ENCODE measurements around the gene DLGAP5. TPM values are rescaled to one million over a fixed set of nuclear protein-coding genes. Genes with fewer than 3 reads are reported as not detected.

DLGAP5 gene, protein sequence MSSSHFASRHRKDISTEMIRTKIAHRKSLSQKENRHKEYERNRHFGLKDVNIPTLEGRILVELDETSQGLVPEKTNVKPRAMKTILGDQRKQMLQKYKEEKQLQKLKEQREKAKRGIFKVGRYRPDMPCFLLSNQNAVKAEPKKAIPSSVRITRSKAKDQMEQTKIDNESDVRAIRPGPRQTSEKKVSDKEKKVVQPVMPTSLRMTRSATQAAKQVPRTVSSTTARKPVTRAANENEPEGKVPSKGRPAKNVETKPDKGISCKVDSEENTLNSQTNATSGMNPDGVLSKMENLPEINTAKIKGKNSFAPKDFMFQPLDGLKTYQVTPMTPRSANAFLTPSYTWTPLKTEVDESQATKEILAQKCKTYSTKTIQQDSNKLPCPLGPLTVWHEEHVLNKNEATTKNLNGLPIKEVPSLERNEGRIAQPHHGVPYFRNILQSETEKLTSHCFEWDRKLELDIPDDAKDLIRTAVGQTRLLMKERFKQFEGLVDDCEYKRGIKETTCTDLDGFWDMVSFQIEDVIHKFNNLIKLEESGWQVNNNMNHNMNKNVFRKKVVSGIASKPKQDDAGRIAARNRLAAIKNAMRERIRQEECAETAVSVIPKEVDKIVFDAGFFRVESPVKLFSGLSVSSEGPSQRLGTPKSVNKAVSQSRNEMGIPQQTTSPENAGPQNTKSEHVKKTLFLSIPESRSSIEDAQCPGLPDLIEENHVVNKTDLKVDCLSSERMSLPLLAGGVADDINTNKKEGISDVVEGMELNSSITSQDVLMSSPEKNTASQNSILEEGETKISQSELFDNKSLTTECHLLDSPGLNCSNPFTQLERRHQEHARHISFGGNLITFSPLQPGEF
- total RNA-seq: 10 to 100 TPM; 92.7 to 97.9 TPM

DNA sequence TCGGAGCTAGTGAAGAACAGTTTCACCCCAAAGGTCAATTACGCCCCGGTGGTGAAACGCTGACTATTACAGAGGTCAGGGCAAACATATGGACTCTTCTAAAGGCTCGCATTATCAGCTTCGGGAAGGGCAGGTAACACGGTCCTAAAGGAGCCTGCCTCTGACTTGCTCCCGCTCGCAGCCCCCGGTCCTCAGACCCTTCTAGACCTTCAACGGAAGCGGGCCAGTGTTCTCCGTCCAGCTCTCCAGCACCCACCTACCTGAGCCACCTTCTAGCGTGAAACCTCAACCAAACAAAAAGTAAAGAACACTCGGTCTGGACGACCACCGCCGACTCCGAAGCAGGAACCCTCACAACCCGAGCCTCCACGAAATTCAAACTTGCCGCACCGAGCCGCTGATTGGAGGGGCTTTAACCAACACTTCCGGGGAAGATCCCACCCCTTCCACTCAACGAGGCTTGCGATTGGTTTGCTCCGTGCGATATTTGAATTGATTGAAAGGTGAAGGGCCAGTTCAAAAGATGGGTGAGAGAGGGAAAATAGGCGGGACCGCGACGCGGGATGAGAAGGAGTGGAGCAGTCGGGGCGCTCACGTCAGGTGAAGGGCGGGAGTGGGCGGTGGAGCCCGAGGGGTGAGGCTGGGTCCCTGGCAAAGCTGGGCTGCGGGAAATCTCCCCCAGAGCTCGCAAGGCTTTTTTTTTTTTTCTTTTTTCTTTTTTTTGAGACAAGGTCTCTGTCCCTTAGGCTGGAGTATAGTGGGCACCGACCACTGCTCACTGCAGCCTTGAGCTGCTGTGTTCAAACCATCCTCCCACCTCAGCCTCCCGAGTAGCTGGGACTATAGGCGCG lies at the start of gene DLGAP5:
Gene DLGAP5, minus strand, starts transcription at position 383 of the 851 bp plus-strand sequence. CDS start 2,406 bp downstream, outside the sequence.
- POLR2A ChIA-PET: interaction anchor here (0.6 to 1.8 kb wide), 5 partner anchors 89 to 202 kb away, joined by 3 to 9 read pairs (median 4); partner anchors contain the start of genes MAPK1IP1L, SOCS4 and WDHD1

DNA sequence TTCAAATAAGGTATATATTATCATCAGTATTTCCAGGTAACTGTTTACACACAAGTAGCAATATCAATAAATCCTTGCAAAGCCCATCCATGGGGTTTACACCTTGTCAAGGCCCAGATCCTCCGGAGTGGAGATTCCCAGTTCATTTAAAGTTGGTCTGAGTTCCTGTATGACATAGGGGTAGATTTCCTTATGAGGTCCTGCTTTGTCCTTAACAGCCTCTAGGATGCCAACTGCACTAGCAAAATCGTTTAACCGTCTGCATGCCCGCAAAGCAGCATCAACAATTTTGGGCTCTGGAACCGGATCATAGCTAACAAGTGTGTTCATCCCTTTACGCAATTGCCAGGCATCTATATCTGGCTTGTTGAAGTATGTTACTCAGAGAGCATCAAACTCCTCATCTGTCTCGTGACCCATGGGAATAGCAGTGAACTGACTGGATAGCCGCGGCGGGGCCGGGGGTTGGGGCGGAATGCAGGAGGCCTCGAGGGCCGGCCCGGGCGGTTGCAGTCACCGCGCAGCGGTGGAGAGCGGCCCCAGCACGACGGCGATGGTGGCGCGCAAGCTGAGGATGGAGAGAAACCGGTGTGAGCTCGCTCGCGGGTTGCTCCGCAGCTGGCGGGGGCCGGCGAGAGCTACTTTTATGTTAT lies 49.3 kb upstream of the DLGAP5 start:
- Mint-ChIP-seq H3K9me3 (no peaks in the 10 kb centered on the region), H3K4me1 (ENCODE audit: low read depth) (no peaks in the 10 kb centered on the region), H3K36me3 (no peaks in the 10 kb centered on the region), H3K4me3 (no peak overlapping the region), H3K27me3 (no peaks in the 10 kb centered on the region), H3K27ac (no peak overlapping the region)
- ChIA-PET POLR2A (no interaction called here), CTCF (interaction anchor here (1.0 kb wide), 1 partner anchor 30 kb away, joined by 3 read pairs; no protein-coding TSS in a partner anchor)
- intact Hi-C loops (cut with micrococcal nuclease): no loop called here
- no peak for DNase-seq

More for the DNA sequence above, at the start of gene DLGAP5:
- Mint-ChIP-seq H3K4me3 (peak within 1 kb of the TSS; percentile 89), H3K27me3 (no peaks in the 10 kb centered on the region), H3K9me3 (no peaks in the 10 kb centered on the region), H3K4me1 (ENCODE audit: low read depth) (peaks cover 27% of the 10 kb centered on the region), H3K36me3 (peaks cover 2% of the 10 kb centered on the region), H3K27ac (peak within 1 kb of the TSS; percentile 79)
- intact Hi-C loops (cut with micrococcal nuclease): loop anchor here (1.0 to 2.0 kb wide), 3 partner anchors 21 to 164 kb away; partner anchors contain the start of genes SOCS4 and WDHD1
- CTCF ChIA-PET: interaction anchor here (0.6 to 2.1 kb wide), 7 partner anchors 22 to 1284 kb away, joined by 3 to 7 read pairs (median 4); partner anchors contain the start of genes FBXO34, SOCS4 and WDHD1
- DNase-seq: peak; percentile 96

DNA sequence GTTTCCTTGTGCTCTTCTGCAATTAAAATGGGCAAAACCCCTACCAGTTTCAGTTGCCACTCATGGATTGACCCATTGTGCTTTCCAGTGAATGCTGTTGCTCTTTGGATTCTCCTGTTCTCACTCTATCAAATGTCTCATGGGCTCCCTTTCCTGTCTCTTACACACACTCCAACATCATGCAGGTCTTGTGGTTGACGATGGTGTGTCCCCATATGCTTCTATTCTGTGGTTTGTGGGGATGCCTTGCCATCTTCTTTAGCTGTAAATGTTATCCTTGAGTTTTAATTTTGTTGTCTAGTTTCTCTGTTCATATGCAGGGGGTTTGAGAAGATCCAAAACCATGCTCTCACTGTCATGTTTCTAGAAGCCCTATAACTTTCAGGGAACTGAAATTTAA lies 47.9 kb upstream of the DLGAP5 start:
- no peaks in the 10 kb centered on the region for H3K27me3 Mint-ChIP-seq
- H3K9me3 Mint-ChIP-seq: no peaks in the 10 kb centered on the region
- ChIA-PET POLR2A (no interaction called here), CTCF (no interaction called here)
- H3K27ac Mint-ChIP-seq: no peak overlapping the region
- no peak overlapping the region for H3K4me3 Mint-ChIP-seq
- DNase-seq: no peak
- intact Hi-C loops (cut with micrococcal nuclease): no loop called here
- H3K4me1 Mint-ChIP-seq (ENCODE audit: low read depth): no peaks in the 10 kb centered on the region
- H3K36me3 Mint-ChIP-seq: no peaks in the 10 kb centered on the region

DNA sequence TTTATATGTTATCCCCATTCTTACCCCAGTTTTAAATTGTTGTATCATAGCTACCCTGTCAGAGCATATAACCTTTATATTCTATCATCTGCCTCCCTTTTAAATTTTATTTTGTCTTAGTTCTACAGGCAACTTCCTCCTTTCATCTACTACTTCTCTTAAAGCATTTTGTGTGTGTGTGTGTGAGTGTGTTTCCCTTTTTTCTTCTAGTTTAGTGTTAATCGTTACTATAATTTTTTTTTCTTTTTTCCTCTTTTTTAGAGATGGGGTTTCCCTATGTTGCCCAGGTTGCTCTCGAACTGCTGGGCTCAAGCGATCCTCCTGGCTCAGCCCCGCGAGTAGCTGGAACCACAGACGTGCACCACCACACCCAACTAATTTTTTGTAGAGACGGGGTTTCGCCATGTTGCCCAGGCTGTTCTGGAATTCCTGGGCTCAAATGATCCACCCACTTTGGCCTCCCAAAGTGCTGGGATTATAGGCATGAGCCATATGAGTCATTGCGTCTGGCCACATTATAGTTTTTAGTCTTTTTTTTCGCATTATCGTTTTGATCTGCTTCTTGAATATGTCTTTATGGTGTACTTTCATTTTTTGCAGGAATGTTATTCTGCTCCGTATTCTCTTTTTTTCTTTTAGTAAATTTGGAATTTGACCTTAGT lies 46.8 kb upstream of the DLGAP5 start:
- peaks cover 2% of the 10 kb centered on the region for H3K27me3 Mint-ChIP-seq
- no peaks in the 10 kb centered on the region for H3K9me3 Mint-ChIP-seq
- no peak overlapping the region for H3K27ac Mint-ChIP-seq
- intact Hi-C loops (cut with micrococcal nuclease): no loop called here
- no peak overlapping the region for H3K4me3 Mint-ChIP-seq
- no peak for DNase-seq
- ChIA-PET POLR2A (interaction anchor here (0.6 kb wide), 1 partner anchor 78 kb away, joined by 3 read pairs; no protein-coding TSS in a partner anchor), CTCF (no interaction called here)
- no peaks in the 10 kb centered on the region for H3K36me3 Mint-ChIP-seq
- H3K4me1 Mint-ChIP-seq (ENCODE audit: low read depth): no peaks in the 10 kb centered on the region

DNA sequence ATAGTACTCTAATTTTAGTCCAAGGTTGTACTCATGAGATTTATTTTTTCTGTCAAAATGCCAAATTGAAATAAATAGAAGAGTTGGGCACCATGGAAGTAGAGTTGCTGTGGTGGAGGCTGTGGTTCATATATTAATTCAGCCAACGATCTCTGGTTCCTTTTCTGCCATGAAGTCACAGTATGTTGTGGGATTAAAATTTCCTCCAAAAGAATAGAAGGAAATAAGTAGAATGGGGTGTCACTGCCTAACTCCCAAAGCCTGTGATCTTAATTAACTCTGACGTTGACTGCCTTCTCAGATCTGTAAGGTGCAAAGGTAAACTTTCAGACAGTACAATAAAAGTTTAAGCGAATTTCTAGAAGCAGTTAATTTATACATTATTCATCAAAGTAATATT lies 42.2 kb upstream of the DLGAP5 start:
- Mint-ChIP-seq H3K4me3 (no peak overlapping the region), H3K36me3 (no peaks in the 10 kb centered on the region), H3K4me1 (ENCODE audit: low read depth) (no peaks in the 10 kb centered on the region), H3K27ac (no peak overlapping the region), H3K27me3 (peaks cover 7% of the 10 kb centered on the region), H3K9me3 (no peaks in the 10 kb centered on the region)
- CTCF ChIA-PET: interaction anchor here (1.8 kb wide), 1 partner anchor 121 kb away, joined by 4 read pairs; no protein-coding TSS in a partner anchor
- DNase-seq: no peak
- intact Hi-C loops (cut with micrococcal nuclease): no loop called here
- POLR2A ChIA-PET: no interaction called here

DNA sequence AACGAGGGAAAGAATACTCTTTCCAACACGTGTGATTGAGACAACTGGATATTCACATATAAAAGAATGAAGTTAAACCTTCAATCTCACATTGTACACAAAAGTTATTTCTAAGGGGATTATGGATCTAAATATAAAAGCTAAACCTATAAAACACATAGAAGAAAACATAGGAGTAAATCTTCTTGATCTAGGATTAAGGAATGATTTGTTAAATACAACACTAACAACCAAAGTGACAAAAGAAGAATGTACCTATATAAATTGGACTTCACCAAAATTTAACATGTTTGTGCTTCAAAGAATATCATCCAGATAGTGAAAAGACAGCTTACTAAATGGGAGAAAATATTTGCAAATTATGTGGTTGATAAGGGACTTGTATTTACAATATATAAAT lies 36.9 kb upstream of the DLGAP5 start:
- Mint-ChIP-seq H3K36me3 (peaks cover 9% of the 10 kb centered on the region), H3K4me1 (ENCODE audit: low read depth) (no peaks in the 10 kb centered on the region), H3K27ac (no peak overlapping the region), H3K4me3 (no peak overlapping the region), H3K27me3 (peaks cover 8% of the 10 kb centered on the region), H3K9me3 (peaks cover 22% of the 10 kb centered on the region)
- ChIA-PET POLR2A (no interaction called here), CTCF (no interaction called here)
- intact Hi-C loops (cut with micrococcal nuclease): no loop called here
- DNase-seq: no peak

DNA sequence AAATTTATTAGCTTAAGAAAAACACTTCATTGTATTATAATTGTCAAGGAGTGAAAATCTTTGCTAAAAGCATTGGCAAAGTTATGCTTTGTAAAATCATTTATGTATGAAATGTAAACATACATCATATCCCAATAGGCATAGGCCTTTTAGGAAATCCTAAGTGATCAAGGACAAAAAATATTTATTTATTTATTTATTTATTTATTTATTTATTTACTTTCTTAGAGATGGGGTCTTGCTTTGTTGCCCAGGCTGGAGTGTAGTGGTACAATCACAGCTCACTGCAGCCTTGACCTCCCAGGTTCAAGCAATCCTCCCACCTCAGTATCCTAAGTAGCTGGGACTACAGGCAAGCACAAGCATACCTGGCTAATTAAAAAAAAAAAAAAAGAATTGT lies 32.0 kb upstream of the DLGAP5 start:
- Mint-ChIP-seq H3K4me3 (no peak overlapping the region), H3K4me1 (ENCODE audit: low read depth) (peaks cover 4% of the 10 kb centered on the region), H3K36me3 (peaks cover 9% of the 10 kb centered on the region), H3K27me3 (peaks cover 6% of the 10 kb centered on the region), H3K9me3 (peaks cover 22% of the 10 kb centered on the region), H3K27ac (no peak overlapping the region)
- intact Hi-C loops (cut with micrococcal nuclease): no loop called here
- ChIA-PET POLR2A (no interaction called here), CTCF (interaction anchor here (0.7 to 2.1 kb wide), 2 partner anchors 10 to 131 kb away, joined by 3 to 6 read pairs; no protein-coding TSS in a partner anchor)
- DNase-seq: no peak

DNA sequence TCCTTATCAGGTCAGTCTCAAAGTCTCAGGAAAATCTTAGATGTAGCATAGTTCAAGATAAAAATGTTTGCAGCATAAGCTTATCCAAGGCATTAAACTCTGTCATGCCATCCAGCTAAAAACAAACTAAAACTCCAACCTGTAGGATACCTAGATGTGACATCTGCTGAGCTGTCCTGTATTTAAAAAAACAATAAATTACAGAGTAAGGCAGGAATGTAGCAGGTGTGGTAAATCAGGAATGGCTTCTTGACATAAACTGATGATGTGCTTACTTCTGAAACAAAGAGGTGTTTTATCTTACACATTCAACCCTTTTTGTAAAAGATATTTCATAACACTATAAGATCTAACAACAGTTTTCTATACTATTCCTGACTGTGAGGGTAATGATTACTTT lies 30.6 kb upstream of the DLGAP5 start:
- intact Hi-C loops (cut with micrococcal nuclease): no loop called here
- POLR2A ChIA-PET: no interaction called here
- Mint-ChIP-seq H3K4me3 (no peak overlapping the region), H3K4me1 (ENCODE audit: low read depth) (peaks cover 4% of the 10 kb centered on the region), H3K9me3 (peaks cover 14% of the 10 kb centered on the region), H3K27ac (no peak overlapping the region), H3K36me3 (peaks cover 7% of the 10 kb centered on the region), H3K27me3 (peaks cover 4% of the 10 kb centered on the region)
- CTCF ChIA-PET: interaction anchor here (2.1 kb wide), 1 partner anchor 133 kb away, joined by 6 read pairs; no protein-coding TSS in a partner anchor
- DNase-seq: no peak

DNA sequence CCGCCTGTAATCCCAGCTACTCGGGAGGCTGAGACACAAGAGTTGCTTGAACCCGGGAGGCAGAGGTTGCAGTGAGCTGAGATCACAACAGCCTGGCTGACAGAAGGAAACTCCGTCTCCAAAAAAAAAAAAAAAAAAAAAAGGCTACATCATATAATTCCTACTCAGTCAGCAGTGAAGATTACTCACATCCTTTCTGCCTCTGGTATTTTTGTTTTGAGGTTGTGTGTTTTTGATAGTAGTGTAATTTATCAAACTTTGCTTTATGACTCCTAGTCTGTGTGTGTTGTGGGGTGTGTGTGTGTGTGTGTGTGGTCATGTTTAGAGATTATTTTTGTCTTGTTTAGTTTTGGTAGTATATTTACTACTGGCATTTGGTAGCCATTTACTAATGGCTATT lies 29.8 kb upstream of the DLGAP5 start:
- ChIA-PET POLR2A (interaction anchor here (0.6 kb wide), 1 partner anchor 109 kb away, joined by 3 read pairs; no protein-coding TSS in a partner anchor), CTCF (interaction anchor here (2.1 kb wide), 1 partner anchor 133 kb away, joined by 6 read pairs; no protein-coding TSS in a partner anchor)
- intact Hi-C loops (cut with micrococcal nuclease): no loop called here
- Mint-ChIP-seq H3K27me3 (peaks cover 2% of the 10 kb centered on the region), H3K36me3 (peaks cover under 1% of the 10 kb centered on the region), H3K4me3 (no peak overlapping the region), H3K9me3 (peaks cover 6% of the 10 kb centered on the region), H3K27ac (no peak overlapping the region), H3K4me1 (ENCODE audit: low read depth) (peaks cover 4% of the 10 kb centered on the region)
- no peak for DNase-seq

DNA sequence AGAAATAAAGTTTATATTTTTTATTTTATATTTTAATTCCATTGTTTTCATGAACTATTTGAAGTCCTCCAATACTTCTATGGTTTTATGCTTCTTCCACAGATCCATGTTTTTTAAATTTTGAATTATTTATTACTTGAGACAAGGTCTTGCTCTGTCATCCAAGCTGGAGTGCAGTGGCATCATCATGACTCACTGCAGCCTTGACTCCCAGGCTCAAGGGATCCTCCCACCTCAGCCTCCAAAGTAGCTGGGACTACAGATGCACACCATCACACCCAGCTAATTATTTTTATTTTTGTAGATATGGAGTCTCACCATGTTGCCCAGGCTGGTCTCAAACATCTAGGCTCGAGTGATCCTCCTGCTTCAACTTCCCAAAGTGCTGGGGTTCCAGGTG lies 28.8 kb upstream of the DLGAP5 start:
- CTCF ChIA-PET: no interaction called here
- Mint-ChIP-seq H3K36me3 (no peaks in the 10 kb centered on the region), H3K4me1 (ENCODE audit: low read depth) (peaks cover 4% of the 10 kb centered on the region), H3K27ac (no peak overlapping the region), H3K4me3 (no peak overlapping the region), H3K9me3 (no peaks in the 10 kb centered on the region), H3K27me3 (peaks cover 2% of the 10 kb centered on the region)
- intact Hi-C loops (cut with micrococcal nuclease): no loop called here
- no peak for DNase-seq
- POLR2A ChIA-PET: no interaction called here
